ENCODE results near the gene ZNF232. TPM values are rescaled to one million over a fixed set of nuclear protein-coding genes. Genes with fewer than 3 reads are reported as not detected.
A peak's percentile ranks its signal among the peaks of the same experiment; 100 is the strongest.
"Not testable (repeated sequence)": the region's sequence is repeated elsewhere in the genome, so short reads cannot be mapped to it uniquely, and the experiment has no call there.

Gene ZNF232
- total RNA-seq, 1 donor from 2014 or later, result 4.1 TPM

DNA sequence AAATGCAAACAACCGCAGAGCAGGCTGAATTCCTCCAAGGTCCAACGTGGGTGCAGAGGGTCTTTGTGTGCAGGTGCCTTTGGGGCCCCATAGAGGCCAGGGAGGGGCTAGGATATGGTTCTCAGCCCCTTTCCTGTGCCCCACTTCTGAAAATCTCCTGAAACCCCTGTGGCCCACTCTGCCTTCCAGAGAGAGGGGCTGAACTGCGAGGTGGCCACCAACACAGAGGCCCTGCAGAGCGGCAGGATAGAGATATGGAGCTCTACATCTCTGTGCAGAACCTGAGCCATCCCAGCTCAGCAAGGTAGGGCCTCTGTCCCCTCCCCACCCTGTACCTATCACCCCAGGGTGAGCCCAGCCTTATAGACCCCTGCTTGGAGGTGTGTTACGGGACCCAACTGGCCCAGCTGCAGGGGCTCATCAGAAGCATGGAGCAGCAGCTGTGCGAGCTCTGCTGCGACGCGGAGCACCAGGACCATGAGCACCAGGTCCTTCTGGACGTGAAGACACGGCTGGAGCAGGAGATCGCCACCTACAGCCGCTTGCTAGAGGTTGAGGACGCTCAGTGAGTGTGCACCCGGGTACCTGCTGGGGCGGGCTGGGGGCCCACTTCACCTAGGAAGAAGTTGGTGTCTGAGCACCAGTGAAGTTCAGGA, 9.6 kb upstream of the ZNF232 start:
- peaks cover 82% of the 10 kb centered on the region for H3K27me3 ChIP-seq (ENCODE audit: low read depth)
- no peak for TF ChIP-seq CTCF (IDR thresholded peaks at IDR 0.05; ENCODE audit: borderline replicate concordance)
- DNase-seq, result no peak
- intact Hi-C loops (cut with micrococcal nuclease), result no loop called here
- no peak overlapping the region for H3K4me3 ChIP-seq
- H3K9me3 ChIP-seq (replicated peaks), result no peaks in the 10 kb centered on the region
- H3K27ac ChIP-seq (replicated peaks), result no peak overlapping the region
- peaks cover 14% of the 10 kb centered on the region for H3K4me1 ChIP-seq
- H3K36me3 ChIP-seq, result no peaks in the 10 kb centered on the region

DNA sequence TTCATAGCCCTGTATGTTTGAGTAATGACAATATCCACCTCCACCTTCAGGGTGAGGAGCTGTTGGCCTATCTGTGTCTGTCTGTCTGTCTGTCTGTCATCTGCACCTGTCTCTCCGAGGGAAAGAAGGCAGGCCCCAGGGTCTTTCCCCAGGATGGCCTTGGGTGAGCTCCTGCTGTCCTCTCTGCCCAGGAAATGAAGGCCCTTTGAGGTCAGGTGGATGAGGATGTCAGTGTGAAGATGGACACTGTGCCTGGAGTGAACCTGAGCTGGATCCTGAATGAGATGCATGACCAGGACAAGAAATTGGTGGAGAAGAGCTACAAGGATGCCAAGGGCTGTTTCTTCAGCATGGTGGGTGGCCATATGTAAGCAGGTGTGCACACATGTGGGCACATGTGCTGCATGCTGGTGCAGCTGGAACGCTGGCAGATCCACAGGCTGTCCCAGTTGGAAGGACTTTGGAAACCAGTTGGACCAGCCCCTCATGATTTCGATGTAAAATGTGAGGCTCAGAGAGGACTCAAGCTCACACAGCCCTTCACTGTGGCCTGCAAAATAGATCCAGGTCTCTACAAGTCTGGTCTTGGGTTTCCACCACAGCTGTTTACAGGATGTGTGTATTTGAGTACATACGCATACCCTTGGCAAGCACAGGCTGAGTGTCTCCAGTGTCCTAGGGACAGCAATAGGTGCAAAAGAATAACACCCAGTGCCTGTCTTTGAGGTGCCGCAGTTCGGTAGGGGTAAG, 8.9 kb upstream of the ZNF232 start:
- H3K9me3 ChIP-seq (replicated peaks); H3K4me3 ChIP-seq; H3K27ac ChIP-seq (replicated peaks); DNase-seq; H3K36me3 ChIP-seq; intact Hi-C loops (cut with micrococcal nuclease): not testable (repeated sequence)
- Histone ChIP-seq H3K4me1 (peaks cover 14% of the 10 kb centered on the region), H3K27me3 (ENCODE audit: low read depth) (peaks cover 86% of the 10 kb centered on the region)

DNA sequence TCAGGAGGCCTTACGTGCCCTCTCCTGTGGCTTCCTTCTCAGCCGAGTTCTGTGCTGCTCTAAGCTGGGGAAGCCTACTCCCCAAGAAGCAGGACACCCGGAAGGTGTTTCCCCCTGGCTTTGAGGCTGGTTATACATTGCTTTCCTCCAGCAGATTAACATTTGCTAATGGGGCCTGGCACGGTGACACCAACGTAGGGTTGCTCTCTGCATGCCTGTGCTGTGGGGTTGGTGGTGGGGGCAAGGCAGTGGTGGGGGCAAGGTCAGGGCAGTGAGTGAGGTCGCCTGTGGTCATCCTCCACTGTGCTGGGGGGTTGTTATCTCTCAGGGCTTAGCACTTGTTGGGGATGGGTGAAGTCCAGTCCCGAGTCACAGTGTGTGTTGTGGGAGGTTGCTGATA, 8.4 kb upstream of the ZNF232 start:
- no peak for TF ChIP-seq CTCF (IDR thresholded peaks at IDR 0.05; ENCODE audit: borderline replicate concordance)
- Histone ChIP-seq H3K9me3 (replicated peaks) (no peaks in the 10 kb centered on the region), H3K27me3 (ENCODE audit: low read depth) (peaks cover 91% of the 10 kb centered on the region), H3K27ac (replicated peaks) (no peak overlapping the region), H3K4me3 (no peak overlapping the region), H3K36me3 (no peaks in the 10 kb centered on the region), H3K4me1 (peaks cover 14% of the 10 kb centered on the region)
- no peak for DNase-seq
- intact Hi-C loops (cut with micrococcal nuclease), result no loop called here

DNA sequence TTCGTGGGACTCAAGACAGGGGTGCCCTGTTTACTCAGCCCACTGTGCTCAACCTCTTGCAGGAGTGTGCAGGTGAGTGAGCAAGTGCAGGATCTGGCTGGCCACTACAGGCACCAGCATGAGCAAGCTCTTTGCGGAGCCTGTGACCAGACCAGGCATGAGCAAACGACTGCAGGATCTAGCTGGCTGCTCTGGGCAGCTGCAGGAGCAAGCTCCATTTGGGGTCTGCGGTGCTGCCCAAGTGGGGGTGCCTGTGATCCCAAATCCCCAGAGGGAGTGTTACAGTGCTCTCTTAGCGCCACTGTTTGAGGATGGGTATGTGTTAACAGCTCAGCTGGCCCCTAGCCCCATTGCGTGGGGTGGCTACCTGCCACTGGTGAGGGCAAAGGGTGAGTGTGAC, 6.5 kb upstream of the ZNF232 start:
- Histone ChIP-seq H3K27ac (replicated peaks) (no peak overlapping the region), H3K4me1 (peaks cover 11% of the 10 kb centered on the region), H3K9me3 (replicated peaks) (no peaks in the 10 kb centered on the region), H3K36me3 (peaks cover 8% of the 10 kb centered on the region), H3K4me3 (no peak overlapping the region), H3K27me3 (ENCODE audit: low read depth) (peaks cover 82% of the 10 kb centered on the region)
- TF ChIP-seq CTCF (IDR thresholded peaks at IDR 0.05; ENCODE audit: borderline replicate concordance), result no peak
- no peak for DNase-seq
- intact Hi-C loops (cut with micrococcal nuclease), result no loop called here

DNA sequence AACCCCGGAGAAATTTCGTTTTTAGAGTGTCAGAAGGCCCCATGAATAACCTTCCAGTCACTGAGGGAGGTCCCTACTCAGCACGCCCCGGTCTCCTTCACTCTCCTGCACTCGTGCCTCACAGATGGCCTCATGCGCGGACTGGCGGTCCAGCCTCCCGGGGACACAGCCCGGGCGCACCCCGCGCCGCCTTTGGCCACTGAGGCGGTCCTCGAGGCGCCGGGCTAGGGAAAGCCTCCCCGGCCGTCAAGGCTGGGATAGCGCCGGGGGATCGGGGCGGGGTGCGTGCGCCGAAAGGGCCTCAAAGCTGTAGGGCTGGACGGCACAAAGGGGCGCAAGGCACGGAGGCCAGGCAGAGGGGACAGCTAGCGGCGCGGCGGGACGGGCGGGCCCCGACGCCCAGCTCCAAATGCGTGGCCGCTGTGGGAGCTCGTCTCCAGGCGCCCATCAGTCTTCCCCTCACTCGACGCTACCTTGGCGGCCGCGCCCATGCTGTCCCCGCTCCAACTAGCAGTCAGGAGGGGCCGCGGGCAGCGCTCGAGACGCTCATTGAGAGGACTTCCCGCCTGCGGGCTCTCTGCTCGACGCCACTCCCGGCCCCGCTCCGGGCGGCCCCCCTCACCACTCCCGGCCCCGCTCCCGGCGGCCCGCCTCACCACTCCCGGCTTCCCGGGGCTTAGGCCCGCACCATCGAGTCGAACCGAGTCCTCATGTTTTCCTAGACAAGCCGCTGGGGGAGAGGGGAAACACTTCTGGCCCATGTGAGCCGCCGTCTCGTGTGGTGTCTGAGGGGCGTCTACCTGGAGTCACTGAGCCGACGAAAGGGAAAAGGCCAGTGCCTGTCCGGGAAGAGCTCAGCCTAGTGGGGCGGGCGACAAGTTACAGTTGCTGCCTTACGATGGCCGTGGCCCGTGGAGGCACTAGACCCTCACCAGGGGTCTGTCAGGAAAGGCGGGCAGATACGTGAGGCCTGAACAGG, 4.3 kb upstream of the ZNF232 start, which contains the start of gene USP6:
Gene USP6, plus strand, starts transcription at position 360 of the 979 bp plus-strand sequence. CDS start 14,336 bp downstream, outside the sequence.
- H3K4me1 ChIP-seq, result peaks cover 19% of the 10 kb centered on the region
- no peak for DNase-seq
- H3K4me3 ChIP-seq, result peak within 1 kb of the TSS; percentile 35
- no peak within 1 kb of the TSS for H3K27ac ChIP-seq (replicated peaks)
- intact Hi-C loops (cut with micrococcal nuclease), result no loop called here
- peaks cover 8% of the 10 kb centered on the region for H3K36me3 ChIP-seq
- no peak for TF ChIP-seq CTCF (IDR thresholded peaks at IDR 0.05; ENCODE audit: borderline replicate concordance)
- H3K27me3 ChIP-seq (ENCODE audit: low read depth), result peaks cover 62% of the 10 kb centered on the region
- no peaks in the 10 kb centered on the region for H3K9me3 ChIP-seq (replicated peaks)

All from left ventricle myocardium inferior (tissue), 1 donor.